Stimulated activated CD4-positive, alpha-beta T cell treated with anti-CD3 and anti-CD28 coated beads, Interleukin-2, amount 100 ng/mL, for 4 hours (primary cell): ENCODE measurements around the gene WBP2.
A peak's percentile ranks its signal among the peaks of the same experiment; 100 is the strongest.

Source experiments
- DNase-seq: peaks from one replicate; pipeline ENCODE4 v3.0.0-alpha.2; 2020; ENCODE audit warnings: low read depth

WBP2 gene

DNA sequence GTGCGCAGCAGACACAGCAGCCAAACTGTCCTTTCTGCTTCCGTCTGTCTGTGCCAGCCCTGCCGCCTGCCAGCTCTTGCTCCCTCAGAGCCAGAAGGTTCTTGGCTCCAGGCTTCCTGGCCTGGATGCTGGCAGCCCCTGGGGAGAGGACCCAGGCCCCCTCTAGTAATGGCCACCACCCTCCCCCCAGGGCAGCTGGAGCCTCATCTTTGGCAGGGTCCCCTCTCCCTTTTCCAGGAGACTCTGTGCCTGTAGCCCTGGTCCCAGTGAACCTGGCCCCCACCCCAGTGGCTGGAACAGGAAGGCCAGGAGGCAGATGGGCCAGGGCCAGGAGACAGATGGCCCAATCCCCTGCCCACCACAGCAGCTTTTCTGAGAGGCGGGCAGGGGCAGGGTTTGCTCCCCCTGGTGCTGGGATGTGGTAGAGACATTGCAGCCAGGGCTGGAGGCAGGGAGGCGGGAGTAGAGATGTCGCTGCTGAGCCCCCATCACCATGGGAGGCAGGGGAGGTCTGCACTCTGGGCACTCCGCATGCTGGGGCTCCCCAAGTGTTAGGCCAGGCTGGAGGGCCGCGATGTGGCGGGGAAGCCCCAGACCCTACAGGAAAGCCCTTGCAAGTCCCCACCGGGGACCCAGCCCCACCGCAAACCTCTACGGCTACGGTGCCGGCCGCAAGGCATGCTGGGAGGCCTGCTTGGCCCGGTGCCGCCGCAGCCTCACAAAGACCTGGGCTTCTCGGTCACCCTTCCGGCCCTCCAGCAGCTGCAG is 27.6 kb downstream of the WBP2 start:
- DNase-seq: peak; percentile 55

DNA sequence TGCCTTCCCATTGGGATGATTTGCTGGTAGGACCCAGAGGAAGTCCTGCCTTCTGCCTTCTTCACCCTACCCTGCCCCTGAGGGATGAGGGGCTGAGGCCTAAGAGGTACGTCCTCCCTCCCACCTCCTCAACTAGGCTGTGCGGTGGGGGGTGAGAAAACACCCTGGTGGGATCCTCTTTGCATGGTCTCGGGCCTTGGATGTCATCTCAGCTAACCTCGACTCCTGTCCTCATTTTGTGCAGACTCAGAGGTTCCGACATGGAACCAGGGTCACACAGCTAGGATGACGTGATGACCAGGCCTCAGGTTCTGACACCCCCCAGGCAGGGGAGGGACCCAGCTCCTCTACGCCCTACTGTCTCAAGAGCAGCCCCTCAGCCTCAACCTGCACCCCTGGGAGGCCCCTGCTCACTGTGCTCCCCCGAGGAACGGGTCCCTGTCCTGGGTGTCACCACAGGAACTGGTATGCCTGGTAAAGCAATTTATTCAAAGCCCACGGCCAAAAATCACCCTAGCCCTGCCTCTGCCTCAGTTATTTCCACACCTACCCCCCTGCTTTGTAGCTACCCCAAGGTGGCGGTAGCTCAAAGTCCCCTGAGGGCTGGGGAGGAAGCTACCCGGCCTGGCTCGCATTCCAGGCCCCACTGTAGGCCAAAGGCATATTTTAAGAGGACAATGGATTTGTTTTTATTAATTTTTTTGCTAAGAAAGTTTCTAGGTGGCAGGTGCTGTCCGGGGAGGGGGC is 28.4 kb downstream of the WBP2 start:
- no peak for DNase-seq

DNA sequence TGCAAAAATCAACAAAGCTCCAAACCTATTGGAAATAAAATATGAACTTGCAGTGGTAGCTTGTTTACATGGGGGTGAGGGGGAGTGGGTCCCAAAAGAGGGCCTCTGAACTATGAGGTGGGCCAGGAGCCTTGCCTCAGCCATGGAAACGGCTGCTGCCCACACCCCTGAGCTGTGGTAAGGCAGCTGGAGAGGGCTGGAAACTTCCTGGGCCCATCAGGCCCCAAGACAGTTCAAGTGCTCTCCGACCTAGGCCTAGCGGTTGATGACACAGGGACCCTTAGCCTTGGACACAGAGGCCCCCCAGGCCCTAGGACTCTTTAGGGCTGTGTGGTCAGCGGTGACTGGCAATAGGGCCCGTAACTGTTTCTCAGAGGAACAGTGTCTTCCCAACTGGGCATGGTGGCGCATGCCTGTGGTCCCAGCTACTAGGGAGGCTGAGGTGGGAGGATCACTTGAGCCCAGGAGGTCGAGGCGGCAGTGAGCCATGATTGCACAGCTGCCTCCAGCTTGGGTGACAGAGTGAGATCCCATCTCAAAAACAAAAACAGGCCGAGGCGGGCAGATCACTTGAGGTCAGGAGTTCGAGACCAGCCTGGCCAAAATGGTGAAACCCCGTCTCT is 29.3 kb downstream of the WBP2 start:
- no peak for DNase-seq

DNA sequence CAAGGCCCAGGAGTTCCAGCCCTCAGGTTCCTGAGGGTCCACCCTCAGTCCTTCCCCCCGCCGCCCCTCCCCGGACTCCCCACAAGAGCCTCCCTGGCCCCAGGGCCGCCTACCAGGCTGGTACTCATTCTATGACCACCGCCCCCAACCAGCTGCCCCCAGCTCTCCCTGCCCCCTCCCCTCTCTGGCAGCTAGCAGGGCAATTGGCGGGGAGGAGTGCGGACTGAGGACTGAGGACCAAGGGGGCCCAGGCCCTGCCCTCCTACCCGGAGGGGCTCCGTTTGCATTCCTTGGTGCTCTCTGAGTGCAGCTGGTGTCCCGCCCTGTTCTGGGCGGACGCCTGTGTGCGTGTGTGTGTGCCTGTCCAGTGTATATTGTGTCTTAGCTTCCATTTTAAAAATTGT is 30.0 kb downstream of the WBP2 start:
- DNase-seq: no peak

DNA sequence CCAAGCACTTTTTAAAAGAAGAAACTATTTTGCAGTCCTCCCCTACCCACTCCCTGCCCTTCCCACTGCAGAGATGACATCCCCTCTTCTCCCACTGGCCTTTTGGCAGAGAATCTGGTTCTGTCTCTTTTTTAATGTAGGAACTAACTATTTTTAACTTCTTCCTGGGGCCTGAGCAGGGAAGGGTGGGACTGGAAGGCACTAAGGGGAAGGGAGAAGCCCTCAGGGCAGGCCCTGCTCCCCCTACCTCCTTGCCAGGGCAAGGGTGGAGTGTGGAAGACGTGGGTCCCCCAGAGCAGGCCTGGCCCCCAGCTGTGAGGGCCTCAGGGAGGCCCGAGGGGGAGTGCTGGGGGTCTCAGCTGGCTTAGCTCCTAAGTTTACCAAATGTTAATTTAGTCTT is 30.5 kb downstream of the WBP2 start:
- no peak for DNase-seq

- no peak for DNase-seq
Observed at GRCh38 chr17:75824050-75824552, 31.0 kb downstream of the WBP2 start.

DNA sequence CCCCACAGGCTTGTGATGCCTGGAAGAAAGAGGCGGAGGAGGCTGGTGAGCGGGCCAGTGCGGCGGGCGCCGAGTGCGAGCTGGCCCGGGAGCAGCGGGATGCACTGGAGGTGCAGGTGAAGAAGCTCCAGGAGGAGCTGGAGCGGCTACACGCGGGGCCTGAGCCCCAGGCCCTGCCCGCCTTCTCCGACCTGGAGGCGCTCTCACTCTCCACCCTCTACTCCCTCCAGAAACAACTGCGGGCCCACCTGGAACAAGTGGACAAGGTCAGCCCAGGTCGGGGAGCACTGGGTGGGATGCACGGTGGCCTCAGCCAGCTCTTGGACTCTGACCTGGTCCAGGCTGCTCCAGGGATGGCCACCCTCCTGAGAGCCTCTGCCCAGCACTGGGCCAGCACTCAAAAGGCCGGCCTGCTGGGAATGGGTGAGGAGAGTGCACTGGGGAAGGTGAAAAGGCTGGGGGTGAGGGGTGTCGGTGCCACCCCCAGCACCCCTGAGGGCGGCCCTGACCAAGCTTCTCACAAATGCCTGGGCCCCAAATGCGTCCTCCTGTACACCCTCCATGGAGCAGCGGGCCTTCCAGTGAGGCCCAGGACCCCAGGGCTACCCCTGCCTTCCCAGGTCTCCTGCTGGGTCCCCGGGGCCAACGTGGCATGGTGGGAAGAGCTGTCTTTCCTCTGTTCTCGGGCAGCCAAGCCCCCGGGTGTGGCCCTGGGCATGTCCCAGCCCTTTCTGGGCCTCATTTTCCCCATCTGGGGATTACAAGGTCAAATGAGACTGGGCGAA is 31.7 kb downstream of the WBP2 start:
- no peak for DNase-seq

- DNase-seq: no peak
Observed at GRCh38 chr17:75822800-75823166, 32.4 kb downstream of the WBP2 start.

GRCh38 chr17:75822119-75822799 is 32.9 kb downstream of the WBP2 start:
- no peak for DNase-seq

GRCh38 chr17:75821552-75821951 is 33.6 kb downstream of the WBP2 start:
- no peak for DNase-seq

DNA sequence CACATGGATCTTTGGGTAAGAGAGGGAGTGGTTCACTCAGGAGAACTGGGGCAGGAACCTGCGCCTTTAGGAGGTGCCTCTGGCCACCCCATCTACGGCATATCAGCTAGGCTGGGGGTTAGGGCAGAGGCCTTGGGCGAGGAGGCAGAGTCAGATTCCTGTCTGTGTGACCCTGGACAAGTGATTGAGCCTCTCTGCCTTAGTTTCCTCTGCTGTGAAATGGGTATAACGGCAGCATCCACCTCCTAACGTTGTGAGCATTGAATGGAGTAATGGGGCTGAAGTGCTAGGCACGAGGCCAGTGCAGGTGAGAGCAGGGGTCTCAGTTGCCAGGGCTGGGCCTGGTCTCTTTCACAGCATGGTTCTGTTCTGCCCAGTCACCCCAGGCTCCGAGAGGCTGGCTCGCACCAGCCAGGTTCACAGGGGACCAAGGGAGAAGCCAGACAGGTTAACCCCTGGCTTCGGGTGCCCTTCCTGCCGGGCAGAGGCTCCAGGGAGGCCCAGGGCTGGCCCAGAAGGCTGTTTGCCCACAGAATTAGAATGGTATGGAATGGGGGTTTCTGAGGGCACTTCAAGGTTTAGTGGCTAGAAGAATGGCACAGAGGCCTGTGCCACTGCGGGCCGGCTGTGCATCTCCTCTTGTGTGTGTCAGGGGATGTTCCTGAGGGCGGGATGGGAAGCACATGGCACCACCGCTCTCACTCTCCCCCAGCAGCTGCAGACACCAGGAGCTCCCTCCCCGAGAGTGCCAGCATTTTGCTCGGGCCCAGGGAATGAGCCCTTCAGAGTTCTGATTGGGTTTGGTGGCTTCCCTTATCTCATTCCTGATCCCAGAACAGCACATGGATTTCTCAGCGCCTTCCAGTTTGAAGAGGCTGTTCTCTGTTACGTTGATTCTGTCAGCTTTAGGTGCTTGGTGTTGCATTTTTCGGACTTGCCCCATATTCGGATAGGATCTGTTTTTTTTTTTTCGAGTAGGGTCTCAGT is 34.7 kb downstream of the WBP2 start:
- no peak for DNase-seq

GRCh38 chr17:75819678-75820077 is 35.5 kb downstream of the WBP2 start:
- DNase-seq: no peak

- no peak for DNase-seq
Observed at GRCh38 chr17:75819116-75819515, 36.0 kb downstream of the WBP2 start.

GRCh38 chr17:75818326-75818885 is 36.7 kb downstream of the WBP2 start:
- DNase-seq: no peak

- no peak for DNase-seq
Observed at GRCh38 chr17:75817571-75817970, 37.6 kb downstream of the WBP2 start.

- no peak for DNase-seq
Observed at GRCh38 chr17:75816693-75817092, 38.4 kb downstream of the WBP2 start.

- DNase-seq: no peak
Observed at GRCh38 chr17:75815399-75815798, 39.7 kb downstream of the WBP2 start.

- no peak for DNase-seq
Observed at GRCh38 chr17:75814900-75815373, 40.2 kb downstream of the WBP2 start.

DNA sequence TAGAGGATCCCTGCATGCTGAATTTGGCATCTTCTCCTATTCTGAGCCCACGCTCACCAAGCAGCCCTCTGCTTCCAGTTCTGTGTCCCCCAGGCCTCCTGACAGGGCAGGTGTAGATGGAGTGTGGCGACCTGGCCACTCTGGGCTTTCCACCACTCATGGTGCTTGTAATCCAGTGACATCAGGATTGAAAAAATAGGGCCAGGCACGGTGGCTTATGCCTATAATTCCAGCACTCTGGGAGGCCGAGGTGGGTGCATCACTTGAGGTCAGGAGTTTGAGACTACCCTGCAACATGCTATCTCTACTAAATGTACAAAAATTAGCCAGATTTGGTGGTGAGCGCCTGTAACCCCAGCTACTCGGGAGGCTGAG is 41.1 kb downstream of the WBP2 start:
- DNase-seq: no peak
